CD14-positive monocyte (primary cell): ENCODE measurements around the gene HERC5. TPM values are rescaled to one million over a fixed set of nuclear protein-coding genes. Genes with fewer than 3 reads are reported as not detected.

Source experiments
- DNase-seq, 3 donors: peaks; one replicate each; pipeline ENCODE4 v3.0.0-alpha.2; 2011 to 2022
- H2AFZ ChIP-seq: 2 replicates; pipeline ENCODE4 v1.6.0; 2012; ENCODE audit warnings: mild to moderate bottlenecking, low read depth, low read length, inconsistent platforms; ENCODE audit not compliant: insufficient read depth, poor library complexity, severe bottlenecking
- H3K27ac ChIP-seq, 2 donors: 1 replicate in 1 of 2; 2 replicates in 1 of 2; pipeline ENCODE4 v1.5.1; 2012 to 2013; ENCODE audit warnings: low read length in 2 of 2, control low read depth in 1 of 2, inconsistent platforms in 1 of 2, low read depth in 1 of 2, mild to moderate bottlenecking in 1 of 2
- H3K27me3 ChIP-seq, 2 donors: one replicate each; pipeline versions ENCODE4 v1.6.0 to v1.6.1; 2011 to 2013; ENCODE audit warnings: low read length in 2 of 2; ENCODE audit not compliant: control insufficient read depth in 2 of 2, insufficient read depth in 2 of 2
- H3K36me3 ChIP-seq, 2 donors: replicated peaks in 1 of 2; 1 replicate in 1 of 2; 2 replicates in 1 of 2; pipeline versions ENCODE4 v1.5.1 to v1.6.1; 2012 to 2013; ENCODE audit warnings: low read length in 2 of 2, control low read depth in 1 of 2, inconsistent platforms in 1 of 2, mild to moderate bottlenecking in 1 of 2; ENCODE audit not compliant: insufficient read depth in 2 of 2, control insufficient read depth in 1 of 2
- H3K4me1 ChIP-seq, 2 donors: 1 replicate in 1 of 2; 2 replicates in 1 of 2; pipeline versions ENCODE4 v1.5.1 to v1.6.1; 2012 to 2013; ENCODE audit warnings: low read length in 2 of 2, control low read depth in 1 of 2, inconsistent platforms in 1 of 2, mild to moderate bottlenecking in 1 of 2, moderate library complexity in 1 of 2; ENCODE audit not compliant: insufficient read depth in 2 of 2, control insufficient read depth in 1 of 2
- H3K4me2 ChIP-seq: replicated peaks from 2 replicates; pipeline ENCODE3; 2012; ENCODE audit warnings: low read length, moderate library complexity, mild to moderate bottlenecking; ENCODE audit not compliant: poor library complexity, severe bottlenecking; ENCODE audit errors: extremely low read depth
- H3K4me3 ChIP-seq, 3 experiments: fragments of 200-600 bp in 1 of 3; sonication (generic) in 1 of 3; replicated peaks in 1 of 3; 1 replicate in 2 of 3; 2 replicates in 1 of 3; pipeline ENCODE4 v1.5.1; 2011 to 2013; ENCODE audit warnings: low read length in 3 of 3, mild to moderate bottlenecking in 3 of 3, control low read depth in 2 of 3, low read depth in 2 of 3, inconsistent platforms in 1 of 3, moderate library complexity in 1 of 3
- H3K79me2 ChIP-seq: 2 replicates; pipeline ENCODE4 v1.6.0; 2012; ENCODE audit warnings: mild to moderate bottlenecking, control low read depth, inconsistent platforms, low read length, moderate library complexity; ENCODE audit not compliant: insufficient read depth
- H3K9ac ChIP-seq: 2 replicates; pipeline ENCODE4 v1.6.0; 2017; ENCODE audit warnings: low read length, mild to moderate bottlenecking; ENCODE audit not compliant: insufficient read depth, poor library complexity, severe bottlenecking
- H3K9me3 ChIP-seq, 2 donors: replicated peaks in 1 of 2; 1 replicate in 1 of 2; 2 replicates in 1 of 2; pipeline versions ENCODE4 v1.5.1 to v1.6.1; 2012 to 2013; ENCODE audit warnings: low read length in 2 of 2, control low read depth in 1 of 2; ENCODE audit not compliant: control insufficient read depth in 1 of 2, insufficient read depth in 1 of 2
- H4K20me1 ChIP-seq: 2 replicates; pipeline ENCODE4 v1.6.0; 2012; ENCODE audit warnings: mild to moderate bottlenecking, low read length, control low read depth, moderate library complexity; ENCODE audit not compliant: insufficient read depth
- H3K27ac Mint-ChIP-seq, 7 donors: one replicate each; pipeline ENCODE4 v1.8.0; 2020; ENCODE audit warnings: mild to moderate bottlenecking in 7 of 7, mixed read lengths in 7 of 7, moderate library complexity in 6 of 7, inconsistent platforms in 2 of 7
- H3K27me3 Mint-ChIP-seq, 3 donors: one replicate each; pipeline ENCODE4 v1.8.0; 2021 to 2022; ENCODE audit warnings: low read depth in 3 of 3, mild to moderate bottlenecking in 3 of 3, mixed read lengths in 3 of 3, moderate library complexity in 3 of 3, inconsistent platforms in 1 of 3
- H3K36me3 Mint-ChIP-seq, 2 donors: one replicate each; pipeline ENCODE4 v1.8.0; 2020; ENCODE audit warnings: mixed read lengths in 2 of 2, inconsistent platforms in 1 of 2, mild to moderate bottlenecking in 1 of 2
- H3K4me1 Mint-ChIP-seq: one replicate; pipeline ENCODE4 v1.8.0; 2020; ENCODE audit warnings: mild to moderate bottlenecking, mixed read lengths
- H3K4me3 Mint-ChIP-seq, 2 donors: one replicate each; pipeline ENCODE4 v1.8.0; 2020; ENCODE audit warnings: mild to moderate bottlenecking in 2 of 2, mixed read lengths in 2 of 2, moderate library complexity in 1 of 2
- H3K9me3 Mint-ChIP-seq, 7 donors: one replicate each; pipeline ENCODE4 v1.8.0; 2020 to 2022; ENCODE audit warnings: mixed read lengths in 7 of 7, mild to moderate bottlenecking in 6 of 7, moderate library complexity in 6 of 7, inconsistent platforms in 2 of 7
- CTCF ChIP-seq: fragments of 200-600 bp; IDR thresholded peaks from one replicate; pipeline ENCODE4 v1.8.0; 2022; ENCODE audit warnings: antibody characterized with exemption, mild to moderate bottlenecking
- WGBS: methylation state at CpG from one replicate; pipeline ENCODE4 v1.1.5; 2013; ENCODE audit warnings: missing lambda C conversion rate; ENCODE audit not compliant: insufficient coverage; 5-methylcytosine and 5-hydroxymethylcytosine counted together
- intact Hi-C, 2 donors: fragments of 100-400 bp; cut with micrococcal nuclease; formaldehyde crosslinking; loops; one replicate each; pipeline versions ENCODE4 v1.15.0 to v1.15.1; 2023
- polyA plus RNA-seq, 3 donors: library from polyadenylated mRNA; depleted of rRNA in 1 of 3; unstranded in 2 of 3; stranded (reverse) in 1 of 3; fragments of 300-500 nt in 2 of 3; fragments of >200 nt in 1 of 3; fragmentation: Illumina TruSeq in 2 of 3; gene quantifications; 1 replicate in 2 of 3; 2 replicates in 1 of 3; pipeline ENCODE4 v1.2.3, GENCODE V29; 2012 to 2021

The HERC5 gene
- polyA plus RNA-seq, 3 donors = 2.9 to 10.4 (median 8.1) TPM

- intact Hi-C loops = no loop called here
Observed at GRCh38 chr4:88413801-88414200, 43.1 kb upstream of the HERC5 start.

GRCh38 chr4:88414755-88415154, 42.2 kb upstream of the HERC5 start:
- H3K79me2 ChIP-seq = no peaks in the 10 kb centered on the region
- no peaks in the 10 kb centered on the region for H4K20me1 ChIP-seq
- no peak overlapping the region for H3K27ac ChIP-seq
- Mint-ChIP-seq H3K27ac (no peak overlapping the region), H3K27me3 (no peaks in the 10 kb centered on the region), H3K4me1 (peaks cover 2% of the 10 kb centered on the region), H3K9me3 (peaks cover 0 to 3% (median 0%) of the 10 kb centered on the region in 7 donors), H3K36me3 (peaks cover 24 to 29% of the 10 kb centered on the region in 2 donors), H3K4me3 (no peak overlapping the region)
- no peak overlapping the region for H3K4me3 ChIP-seq
- no peak overlapping the region for H3K9ac ChIP-seq
- WGBS = 100% methylated on average over 2 of the region's 4 CpGs
- no peaks in the 10 kb centered on the region for H3K9me3 ChIP-seq
- no peak for DNase-seq
- H3K4me1 ChIP-seq = no peaks in the 10 kb centered on the region
- H2AFZ ChIP-seq = no peak overlapping the region
- intact Hi-C loops = no loop called here
- TF ChIP-seq CTCF = no peak
- H3K36me3 ChIP-seq = peaks cover 0 to 4% of the 10 kb centered on the region in 2 donors
- no peak overlapping the region for H3K4me2 ChIP-seq
- no peaks in the 10 kb centered on the region for H3K27me3 ChIP-seq

More at GRCh38 chr4:88413801-88414200, 43.1 kb upstream of the HERC5 start:
- H3K4me3 Mint-ChIP-seq = no peak overlapping the region
- no peaks in the 10 kb centered on the region for H3K9me3 ChIP-seq
- TF ChIP-seq CTCF = no peak
- no peak overlapping the region for H3K4me3 ChIP-seq
- no peak for DNase-seq
- peaks cover 32% of the 10 kb centered on the region in 2 donors for H3K36me3 Mint-ChIP-seq
- peaks cover 0 to under 1% (median 0%) of the 10 kb centered on the region in 3 donors for H3K27me3 Mint-ChIP-seq
- no peak overlapping the region for H3K27ac Mint-ChIP-seq
- H3K4me2 ChIP-seq = no peak overlapping the region
- WGBS = no CpG with 5 or more reads among the region's 1 CpG
- no peaks in the 10 kb centered on the region for H3K4me1 ChIP-seq
- H3K9me3 Mint-ChIP-seq = peaks cover 0 to 4% (median 0%) of the 10 kb centered on the region in 7 donors
- H3K4me1 Mint-ChIP-seq = peaks cover 2% of the 10 kb centered on the region
- H3K27ac ChIP-seq = no peak overlapping the region
- H3K36me3 ChIP-seq = peaks cover 0 to 4% of the 10 kb centered on the region in 2 donors
- no peak overlapping the region for H3K9ac ChIP-seq
- H2AFZ ChIP-seq = no peak overlapping the region
- no peaks in the 10 kb centered on the region for H3K79me2 ChIP-seq
- H4K20me1 ChIP-seq = no peaks in the 10 kb centered on the region
- no peaks in the 10 kb centered on the region for H3K27me3 ChIP-seq
